ENCODE results near the gene MYDGF. TPM values are rescaled to one million over a fixed set of nuclear protein-coding genes. Genes with fewer than 3 reads are reported as not detected.

The MYDGF gene
- total RNA-seq, 1 donor from 2014 or later = 94.2 TPM

DNA sequence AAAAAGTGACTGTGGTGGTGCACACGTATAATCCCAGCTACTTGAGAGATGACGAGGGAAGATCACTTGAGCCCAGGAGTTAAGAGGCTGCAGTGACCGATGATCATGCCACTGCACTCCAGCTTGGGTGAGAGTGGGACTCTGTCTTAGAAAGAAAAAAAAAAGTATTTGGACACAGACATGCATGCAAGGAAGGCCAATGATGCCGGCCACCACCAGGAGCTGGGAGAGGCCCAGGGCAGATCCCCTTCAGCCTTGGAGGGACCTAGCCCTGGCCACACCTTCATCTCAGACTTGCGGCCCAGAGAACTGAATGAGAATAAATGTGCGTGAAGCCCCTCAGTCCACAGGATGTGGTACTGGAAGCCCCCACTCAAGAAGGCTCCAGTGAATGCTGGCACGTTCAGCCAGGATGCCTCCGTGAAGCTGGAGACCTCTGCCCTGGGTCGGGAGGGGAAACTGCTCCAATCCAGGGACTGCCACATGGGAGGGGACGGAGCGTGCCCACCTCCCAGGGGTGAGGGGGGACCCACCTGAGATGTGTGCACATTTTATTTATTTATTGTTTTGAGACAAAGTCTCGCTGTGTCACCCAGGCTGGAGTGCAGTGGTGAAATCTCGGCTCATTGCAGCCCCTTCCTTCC lies 16.2 kb downstream of the MYDGF start:
- intact Hi-C loops (cut with DNase I) = no loop called here
- ATAC-seq (no peak), DNase-seq (no peak)
- H3K4me3 ChIP-seq = no peak overlapping the region
- H3K27me3 ChIP-seq = no peaks in the 10 kb centered on the region
- no peak overlapping the region for H3K27ac ChIP-seq
- TF ChIP-seq CTCF (IDR thresholded peaks at IDR 0.05) = no peak
- H3K9me3 ChIP-seq = no peaks in the 10 kb centered on the region
- H3K36me3 ChIP-seq = peaks cover 47% of the 10 kb centered on the region
- no peaks in the 10 kb centered on the region for H3K4me1 ChIP-seq

GRCh38 chr19:4652075-4652474 lies 18.1 kb downstream of the MYDGF start:
- ATAC-seq (no peak), DNase-seq (no peak)
- no peak for TF ChIP-seq CTCF (IDR thresholded peaks at IDR 0.05)
- Histone ChIP-seq H3K36me3 (peaks cover 28% of the 10 kb centered on the region), H3K4me3 (no peak overlapping the region), H3K27ac (no peak overlapping the region), H3K4me1 (no peaks in the 10 kb centered on the region), H3K9me3 (no peaks in the 10 kb centered on the region), H3K27me3 (no peaks in the 10 kb centered on the region)
- intact Hi-C loops (cut with DNase I) = no loop called here

DNA sequence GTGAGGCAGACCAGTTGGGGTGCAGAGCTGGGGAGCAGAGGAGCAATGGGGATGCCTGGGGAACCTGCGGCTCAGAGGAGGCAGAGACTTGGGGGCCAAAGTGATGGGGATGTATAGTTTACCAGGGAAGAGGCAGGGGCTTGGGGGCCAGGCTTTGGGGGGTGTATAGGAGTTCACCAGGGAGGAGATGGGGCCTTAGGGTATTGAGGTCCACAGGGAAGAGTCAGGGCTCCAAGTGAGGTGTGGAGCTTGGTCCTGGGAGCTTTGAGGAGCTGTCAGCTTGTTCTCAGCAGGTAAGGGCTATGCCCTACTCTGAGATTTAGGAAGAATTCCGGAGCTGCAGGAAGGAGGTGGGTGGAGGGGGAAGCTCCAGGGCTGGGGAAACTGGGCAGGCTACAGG lies 20.0 kb downstream of the MYDGF start:
- H3K9me3 ChIP-seq = no peaks in the 10 kb centered on the region
- ATAC-seq (no peak), DNase-seq (no peak)
- no peak for TF ChIP-seq CTCF (IDR thresholded peaks at IDR 0.05)
- H3K4me3 ChIP-seq = no peak overlapping the region
- H3K27me3 ChIP-seq = no peaks in the 10 kb centered on the region
- H3K27ac ChIP-seq = no peak overlapping the region
- H3K36me3 ChIP-seq = peaks cover 10% of the 10 kb centered on the region
- H3K4me1 ChIP-seq = no peaks in the 10 kb centered on the region
- intact Hi-C loops (cut with DNase I) = no loop called here

- H3K27me3 ChIP-seq = no peaks in the 10 kb centered on the region
- H3K4me1 ChIP-seq = no peaks in the 10 kb centered on the region
- H3K9me3 ChIP-seq = no peaks in the 10 kb centered on the region
- no peak overlapping the region for H3K27ac ChIP-seq
- peaks cover 8% of the 10 kb centered on the region for H3K36me3 ChIP-seq
- intact Hi-C loops (cut with DNase I) = no loop called here
- H3K4me3 ChIP-seq = no peak overlapping the region
- DNase-seq (no peak), ATAC-seq (no peak)
- no peak for TF ChIP-seq CTCF (IDR thresholded peaks at IDR 0.05)
These were observed 20.6 kb downstream of the MYDGF start for GRCh38 chr19:4649392-4650047.

DNA sequence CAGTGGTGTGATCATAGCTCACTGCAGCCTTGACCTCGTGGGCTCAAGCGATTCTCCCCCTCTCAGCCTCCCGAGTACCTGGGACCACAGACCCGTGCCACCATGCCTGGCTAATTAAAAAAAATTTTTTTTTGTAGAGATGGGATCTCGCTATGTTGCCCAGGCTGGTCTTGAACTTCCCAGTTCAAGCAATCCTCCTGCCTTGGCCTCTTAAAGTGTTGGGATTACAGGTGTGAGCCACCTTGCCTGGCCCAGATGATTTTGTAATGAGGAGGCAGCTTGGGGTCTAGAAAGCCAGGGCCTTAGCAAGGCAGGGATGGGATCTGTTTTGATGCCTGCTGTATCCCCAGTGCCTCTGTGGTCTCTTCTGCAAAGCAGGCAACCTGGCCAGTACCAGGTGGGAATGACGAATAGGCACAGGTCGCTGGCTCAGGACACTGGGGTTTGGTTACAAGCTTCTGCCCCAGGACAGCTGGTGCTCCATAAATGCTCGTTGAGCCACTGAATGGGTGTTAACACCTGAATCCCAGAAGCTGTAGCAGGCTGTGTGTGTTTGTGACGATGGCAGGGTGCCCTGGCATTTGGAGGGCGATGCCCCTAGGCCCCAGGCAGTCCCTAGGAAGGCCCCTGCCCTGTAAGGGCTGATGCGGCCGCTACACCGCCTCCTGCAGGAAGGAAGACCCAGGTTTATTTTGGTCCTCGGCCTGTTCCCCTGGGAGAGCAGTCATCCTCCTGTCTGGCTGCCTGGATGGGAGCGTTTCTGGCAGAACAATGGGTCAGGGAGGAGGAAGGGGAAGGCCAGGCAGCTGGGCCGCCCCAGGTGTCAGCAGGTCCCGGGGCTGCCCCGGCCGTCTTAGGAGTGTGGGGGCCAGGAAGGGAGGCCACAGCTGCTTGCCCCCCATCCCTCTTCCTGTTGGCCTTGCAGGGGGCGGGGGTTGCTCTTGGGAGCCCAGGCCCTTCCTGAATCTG lies 22.2 kb downstream of the MYDGF start:
- ATAC-seq = peak; percentile 64

More for the DNA sequence above, 22.2 kb downstream of the MYDGF start:
- H3K9me3 ChIP-seq = no peaks in the 10 kb centered on the region
- intact Hi-C loops (cut with DNase I) = no loop called here
- no peak overlapping the region for H3K4me3 ChIP-seq
- H3K27ac ChIP-seq = no peak overlapping the region
- H3K4me1 ChIP-seq = no peaks in the 10 kb centered on the region
- H3K27me3 ChIP-seq = no peaks in the 10 kb centered on the region
- no peak for DNase-seq
- no peaks in the 10 kb centered on the region for H3K36me3 ChIP-seq
- TF ChIP-seq CTCF (IDR thresholded peaks at IDR 0.05) = no peak
